ENCODE results near the gene PRSS56. TPM values are rescaled to one million over a fixed set of nuclear protein-coding genes. Genes with fewer than 3 reads are reported as not detected.

PRSS56 gene
- total and polyA plus RNA-seq, 5 donors, result 0.05 to 0.11 TPM; not detected in 3

DNA sequence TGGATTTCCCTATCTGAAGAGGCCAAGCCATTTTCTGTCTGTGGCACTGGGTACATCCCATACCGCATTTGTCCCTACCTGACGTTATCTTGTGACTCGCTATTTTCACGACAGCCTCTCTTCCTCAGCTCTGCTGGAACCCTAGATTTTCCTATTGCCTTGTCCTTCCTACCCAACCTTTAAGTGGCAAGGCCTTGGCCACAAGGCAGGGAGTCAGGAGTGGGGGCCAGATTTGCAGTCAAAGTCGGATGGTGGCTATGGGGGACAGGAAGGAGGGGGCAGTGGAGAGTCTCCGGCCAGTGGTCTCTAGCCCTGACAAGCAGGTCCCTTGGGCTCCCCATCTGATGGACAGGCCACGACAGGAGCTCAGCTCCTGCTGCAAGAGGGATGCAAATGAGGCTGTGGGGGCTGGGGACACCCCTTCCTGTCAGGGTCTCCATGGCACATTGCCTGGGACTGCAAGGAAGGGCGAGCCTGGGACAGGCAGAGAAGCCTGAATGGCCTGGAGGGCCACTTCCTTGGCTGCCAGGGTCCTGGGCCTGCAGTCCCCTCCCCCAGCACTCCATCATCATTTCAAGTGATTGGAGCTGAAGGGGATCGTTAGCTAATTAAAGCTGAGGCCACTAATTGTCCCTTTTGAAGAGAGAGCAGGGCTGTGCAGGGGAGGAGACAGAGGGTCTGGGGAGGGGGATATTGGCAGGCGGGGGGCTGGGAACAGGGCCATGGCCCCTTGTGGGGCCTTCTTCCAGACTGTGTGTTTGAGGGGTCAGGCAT lies 26.3 kb upstream of the PRSS56 start:
- H3K27me3 ChIP-seq (ENCODE audit: control insufficient read depth, insufficient read depth), result no peaks in the 10 kb centered on the region

DNA sequence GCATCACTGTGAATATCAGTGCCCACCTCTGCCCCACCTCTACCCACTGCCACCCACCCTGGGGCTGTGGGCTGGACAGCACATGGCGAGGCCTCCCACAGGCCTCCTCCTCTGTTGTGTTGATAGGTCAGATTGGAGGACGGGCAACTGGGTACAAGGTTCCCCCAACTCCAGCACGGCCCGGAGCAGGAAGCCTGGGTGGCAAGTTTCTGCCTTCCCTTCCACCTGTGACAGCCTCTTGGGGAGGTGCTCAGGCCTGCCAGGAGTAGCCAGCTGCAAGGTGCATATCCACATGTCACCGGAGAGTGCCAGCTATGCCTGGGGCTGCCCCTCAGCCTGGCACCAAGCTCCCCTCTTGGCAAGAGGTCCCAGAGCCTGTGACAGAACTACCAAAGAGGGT lies 25.6 kb upstream of the PRSS56 start:
- ATAC-seq, result no peak
- H3K27me3 ChIP-seq (ENCODE audit: control insufficient read depth, insufficient read depth), result no peaks in the 10 kb centered on the region
- DNase-seq, result peak in 1 of 3 donors; percentile 33
- WGBS, result 92% methylated on average over 5 of the region's 5 CpGs
- intact Hi-C loops (cut with DNase I), result no loop called here
- H3K4me3 ChIP-seq (ENCODE audit: low read length), result no peak overlapping the region
- H3K27ac ChIP-seq (ENCODE audit: low read length), result no peak overlapping the region
- no peaks in the 10 kb centered on the region for H3K4me1 ChIP-seq (ENCODE audit: control insufficient read depth, insufficient read depth, low read length)
- no peaks in the 10 kb centered on the region for H3K9me3 ChIP-seq (ENCODE audit: control insufficient read depth, low read length)

More for the DNA sequence above, 26.3 kb upstream of the PRSS56 start:
- H3K27ac ChIP-seq (ENCODE audit: low read length), result no peak overlapping the region
- no peaks in the 10 kb centered on the region for H3K4me1 ChIP-seq (ENCODE audit: control insufficient read depth, insufficient read depth, low read length)
- no peaks in the 10 kb centered on the region for H3K9me3 ChIP-seq (ENCODE audit: control insufficient read depth, low read length)
- DNase-seq (peak in 2 of 3 donors; percentile 2 to 36), ATAC-seq (no peak)
- 76% methylated on average over 10 of the region's 10 CpGs for WGBS
- H3K4me3 ChIP-seq (ENCODE audit: low read length), result no peak overlapping the region
- intact Hi-C loops (cut with DNase I), result no loop called here

DNA sequence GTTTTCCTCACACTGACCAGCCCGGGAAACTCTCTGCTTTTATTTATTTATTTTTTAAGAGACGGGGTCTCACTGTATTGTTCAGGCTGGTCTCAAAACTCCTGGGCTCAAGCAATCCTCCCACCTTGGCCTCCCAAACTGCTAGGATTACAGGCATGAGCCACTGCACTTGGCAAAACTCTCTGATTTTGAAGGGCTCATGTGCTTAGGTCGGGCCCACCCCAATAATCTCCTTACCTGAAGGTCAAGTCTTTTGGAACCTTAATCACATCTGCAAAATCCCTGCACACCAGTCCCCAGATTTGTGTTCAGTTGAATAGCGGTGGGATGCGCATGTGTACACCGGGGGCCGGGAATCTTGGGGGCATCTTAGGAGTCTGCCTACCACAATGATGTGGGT lies 24.9 kb upstream of the PRSS56 start:
- no peaks in the 10 kb centered on the region for H3K9me3 ChIP-seq (ENCODE audit: control insufficient read depth, low read length)
- ATAC-seq, result no peak
- intact Hi-C loops (cut with DNase I), result no loop called here
- no peak overlapping the region for H3K27ac ChIP-seq (ENCODE audit: low read length)
- 90% methylated on average over 7 of the region's 7 CpGs for WGBS
- peak in 1 of 3 donors; percentile 7 for DNase-seq
- H3K27me3 ChIP-seq (ENCODE audit: control insufficient read depth, insufficient read depth), result no peaks in the 10 kb centered on the region
- no peak overlapping the region for H3K4me3 ChIP-seq (ENCODE audit: low read length)
- no peaks in the 10 kb centered on the region for H3K4me1 ChIP-seq (ENCODE audit: control insufficient read depth, insufficient read depth, low read length)

DNA sequence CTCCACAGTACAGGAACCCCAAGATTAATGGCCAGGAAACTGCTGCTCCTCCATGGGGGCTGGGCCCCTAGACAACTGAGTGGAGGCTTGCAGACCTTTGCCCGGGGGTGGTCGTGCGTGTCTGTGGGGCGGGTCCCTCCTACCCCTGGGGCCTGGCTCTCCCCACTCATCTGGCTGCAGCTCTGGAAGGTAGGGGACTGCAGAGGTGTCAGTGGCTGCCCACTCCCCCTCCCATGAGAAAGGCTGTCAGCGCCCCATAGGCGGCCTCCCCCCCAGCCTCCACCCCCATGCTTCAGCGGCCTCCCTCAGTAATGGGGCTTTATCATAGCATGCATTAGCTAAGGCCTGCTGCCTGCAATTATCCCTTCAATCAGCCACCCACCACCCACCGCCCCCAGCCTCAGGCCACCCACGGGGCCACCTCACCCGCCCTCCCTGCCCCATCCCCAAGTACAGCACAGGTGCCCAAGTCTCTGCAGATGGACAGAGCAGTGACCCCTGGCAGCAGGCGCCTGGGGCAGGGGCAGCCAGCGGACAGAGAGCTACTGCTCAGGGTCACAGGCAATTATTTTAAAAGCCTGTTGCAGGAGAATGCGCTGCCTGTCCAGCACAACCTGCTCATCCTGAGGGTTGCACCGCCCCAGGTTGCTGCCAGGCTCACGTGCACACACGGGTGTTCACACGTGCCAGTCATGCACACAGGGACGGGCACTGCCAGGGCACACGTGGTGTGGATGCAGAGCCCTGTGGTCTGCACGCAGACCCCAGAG lies 23.5 kb upstream of the PRSS56 start:
- Histone ChIP-seq H3K27ac (ENCODE audit: low read length) (no peak overlapping the region), H3K4me1 (ENCODE audit: control insufficient read depth, insufficient read depth, low read length) (no peaks in the 10 kb centered on the region), H3K4me3 (ENCODE audit: low read length) (no peak overlapping the region), H3K9me3 (ENCODE audit: control insufficient read depth, low read length) (no peaks in the 10 kb centered on the region), H3K27me3 (ENCODE audit: control insufficient read depth, insufficient read depth) (no peaks in the 10 kb centered on the region)
- WGBS, result 78% methylated on average over 20 of the region's 20 CpGs
- intact Hi-C loops (cut with DNase I), result no loop called here
- ATAC-seq (no peak), DNase-seq (peak in 2 of 3 donors; percentile 22 to 43)

DNA sequence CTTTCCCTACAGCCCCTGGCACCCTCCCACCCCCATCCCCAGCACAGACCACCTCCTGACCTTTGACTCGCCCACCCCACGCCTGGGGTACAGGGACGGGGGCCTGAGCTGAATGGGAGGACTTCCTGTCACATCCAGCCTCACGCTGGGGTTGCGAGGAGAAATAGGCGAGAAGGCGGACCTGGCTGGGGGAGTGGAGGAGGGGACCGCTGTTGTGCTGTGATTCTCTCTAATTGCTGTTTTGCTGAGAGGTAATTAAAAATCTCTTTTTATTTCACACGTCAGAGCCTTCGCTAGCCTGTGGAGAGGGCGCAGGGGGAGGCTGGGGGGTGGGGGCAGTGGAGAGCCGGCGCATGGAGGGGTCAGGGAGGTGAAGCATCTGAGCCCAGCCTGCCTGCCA lies 22.8 kb upstream of the PRSS56 start:
- H3K27me3 ChIP-seq (ENCODE audit: control insufficient read depth, insufficient read depth), result no peaks in the 10 kb centered on the region
- ATAC-seq (no peak), DNase-seq (peak in 2 of 3 donors; percentile 16 to 34)
- no peaks in the 10 kb centered on the region for H3K9me3 ChIP-seq (ENCODE audit: control insufficient read depth, low read length)
- intact Hi-C loops (cut with DNase I), result no loop called here
- 72% methylated on average over 13 of the region's 13 CpGs for WGBS
- no peak overlapping the region for H3K27ac ChIP-seq (ENCODE audit: low read length)
- H3K4me1 ChIP-seq (ENCODE audit: control insufficient read depth, insufficient read depth, low read length), result no peaks in the 10 kb centered on the region
- H3K4me3 ChIP-seq (ENCODE audit: low read length), result no peak overlapping the region

DNA sequence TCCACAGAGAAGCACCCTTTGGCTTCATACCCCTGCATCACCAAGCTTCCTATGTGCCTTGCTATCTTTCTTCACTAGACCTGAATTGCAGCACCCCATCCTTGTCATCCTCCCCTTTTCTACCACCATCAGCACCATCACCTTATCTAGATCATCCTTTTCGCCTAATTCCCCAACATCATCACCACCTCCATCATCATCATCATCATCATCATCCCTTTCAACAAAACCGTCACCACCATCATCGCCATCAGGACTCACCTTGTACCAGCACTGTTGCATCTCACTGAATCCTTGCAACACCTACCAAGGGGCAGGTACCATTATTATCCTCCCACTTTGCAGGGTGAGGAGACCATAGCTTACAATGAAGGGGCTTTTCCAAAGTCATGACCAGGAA lies 21.7 kb upstream of the PRSS56 start:
- 94% methylated on average over 3 of the region's 3 CpGs for WGBS
- no peak overlapping the region for H3K27ac ChIP-seq (ENCODE audit: low read length)
- no peak for ATAC-seq
- H3K4me1 ChIP-seq (ENCODE audit: control insufficient read depth, insufficient read depth, low read length), result no peaks in the 10 kb centered on the region
- no peaks in the 10 kb centered on the region for H3K27me3 ChIP-seq (ENCODE audit: control insufficient read depth, insufficient read depth)
- no peak for DNase-seq
- intact Hi-C loops (cut with DNase I), result no loop called here
- H3K9me3 ChIP-seq (ENCODE audit: control insufficient read depth, low read length), result no peaks in the 10 kb centered on the region
- H3K4me3 ChIP-seq (ENCODE audit: low read length), result no peak overlapping the region

DNA sequence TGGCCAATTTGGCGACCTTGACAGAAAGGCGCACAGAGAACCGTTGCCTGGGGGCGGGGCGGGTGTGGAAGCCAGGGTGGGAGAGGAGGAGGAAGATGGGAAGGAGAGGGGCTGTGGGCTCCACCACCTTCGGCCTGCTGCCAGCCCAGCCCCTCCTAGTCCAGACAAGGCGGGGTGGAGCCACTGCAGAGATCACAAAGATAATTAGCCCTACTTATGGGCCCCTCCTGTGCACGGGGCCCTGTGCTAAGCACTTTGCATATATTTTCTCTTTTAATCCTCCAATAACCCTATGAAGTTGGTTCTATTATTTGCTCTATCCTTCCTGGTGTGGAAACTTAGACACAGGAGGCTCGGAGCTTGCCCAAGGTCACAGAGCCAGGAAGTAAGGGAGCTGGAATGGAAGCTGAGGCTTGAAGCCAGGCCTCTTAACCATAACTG lies 18.8 kb upstream of the PRSS56 start:
- H3K27me3 ChIP-seq (ENCODE audit: control insufficient read depth, insufficient read depth), result no peaks in the 10 kb centered on the region
- 79% methylated on average over 9 of the region's 9 CpGs for WGBS
- no peak overlapping the region for H3K27ac ChIP-seq (ENCODE audit: low read length)

DNA sequence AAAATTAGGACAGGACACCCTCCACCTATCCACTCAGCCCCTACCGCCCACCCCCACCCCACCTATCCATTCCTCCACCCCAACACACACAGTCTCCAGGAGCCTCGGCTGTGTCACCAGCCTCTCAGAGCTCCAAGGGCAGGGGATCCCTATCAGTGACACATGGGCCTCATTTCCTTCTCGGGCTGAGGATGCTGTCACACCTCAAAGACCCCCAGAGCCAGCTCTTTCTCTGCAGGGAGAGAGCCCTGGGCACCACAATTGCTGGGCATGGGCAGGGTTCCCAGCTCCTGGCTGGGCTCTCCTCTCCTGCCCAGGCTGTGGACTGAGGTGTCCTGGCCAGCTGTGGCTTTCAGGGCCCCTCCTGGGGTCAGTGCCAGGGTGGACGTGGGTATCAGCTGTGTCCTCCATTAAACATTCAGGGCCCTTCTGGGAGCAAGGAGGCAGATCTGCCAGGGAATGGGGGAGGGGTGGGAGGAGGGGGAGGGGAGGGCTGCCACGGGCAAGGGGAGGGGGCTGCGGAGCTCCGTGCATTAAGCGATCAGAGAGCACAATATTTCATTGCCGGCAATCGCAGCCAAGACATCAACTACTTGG lies 18.3 kb upstream of the PRSS56 start:
- Histone ChIP-seq H3K27ac (ENCODE audit: low read length) (no peak overlapping the region), H3K27me3 (ENCODE audit: control insufficient read depth, insufficient read depth) (no peaks in the 10 kb centered on the region), H3K9me3 (ENCODE audit: control insufficient read depth, low read length) (no peaks in the 10 kb centered on the region), H3K4me1 (ENCODE audit: control insufficient read depth, insufficient read depth, low read length) (no peaks in the 10 kb centered on the region), H3K4me3 (ENCODE audit: low read length) (no peak overlapping the region)
- WGBS, result 53% methylated on average over 10 of the region's 10 CpGs
- intact Hi-C loops (cut with DNase I), result no loop called here
- no peak for ATAC-seq
- DNase-seq, result peak in 1 of 3 donors; percentile 35

More for the DNA sequence above, 18.8 kb upstream of the PRSS56 start:
- Histone ChIP-seq H3K9me3 (ENCODE audit: control insufficient read depth, low read length) (no peaks in the 10 kb centered on the region), H3K4me3 (ENCODE audit: low read length) (no peak overlapping the region), H3K4me1 (ENCODE audit: control insufficient read depth, insufficient read depth, low read length) (no peaks in the 10 kb centered on the region)
- ATAC-seq (no peak), DNase-seq (peak in 1 of 3 donors; percentile 48)
- intact Hi-C loops (cut with DNase I), result no loop called here

DNA sequence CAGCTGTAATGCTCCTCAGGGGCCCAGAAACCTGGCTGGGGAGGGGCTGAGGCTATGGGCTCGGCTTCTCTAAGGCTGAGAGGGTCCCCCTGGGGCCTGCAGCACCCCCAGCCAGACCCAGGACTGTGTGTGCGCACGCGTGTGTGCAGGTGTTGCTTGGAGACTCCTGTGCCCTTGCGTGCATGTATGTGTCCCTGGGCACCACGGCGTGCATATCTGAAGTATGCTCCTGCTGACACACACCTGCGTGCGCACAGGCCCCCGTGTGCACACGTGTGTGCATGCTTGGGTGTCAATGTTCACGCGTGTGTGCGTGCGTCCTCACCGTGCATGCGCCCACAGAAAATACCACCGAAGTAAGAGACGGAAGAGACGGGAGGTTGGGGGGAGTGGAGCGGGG lies 17.7 kb upstream of the PRSS56 start:
- ATAC-seq (peak; percentile 3 to 8), DNase-seq (peak in 1 of 3 donors; percentile 47)
- H3K9me3 ChIP-seq (ENCODE audit: control insufficient read depth, low read length), result no peaks in the 10 kb centered on the region
- intact Hi-C loops (cut with DNase I), result no loop called here
- no peak overlapping the region for H3K27ac ChIP-seq (ENCODE audit: low read length)
- H3K27me3 ChIP-seq (ENCODE audit: control insufficient read depth, insufficient read depth), result no peaks in the 10 kb centered on the region
- WGBS, result 28% methylated on average over 21 of the region's 21 CpGs
- no peaks in the 10 kb centered on the region for H3K4me1 ChIP-seq (ENCODE audit: control insufficient read depth, insufficient read depth, low read length)
- peak overlapping the region; percentile 51 for H3K4me3 ChIP-seq (ENCODE audit: low read length)

DNA sequence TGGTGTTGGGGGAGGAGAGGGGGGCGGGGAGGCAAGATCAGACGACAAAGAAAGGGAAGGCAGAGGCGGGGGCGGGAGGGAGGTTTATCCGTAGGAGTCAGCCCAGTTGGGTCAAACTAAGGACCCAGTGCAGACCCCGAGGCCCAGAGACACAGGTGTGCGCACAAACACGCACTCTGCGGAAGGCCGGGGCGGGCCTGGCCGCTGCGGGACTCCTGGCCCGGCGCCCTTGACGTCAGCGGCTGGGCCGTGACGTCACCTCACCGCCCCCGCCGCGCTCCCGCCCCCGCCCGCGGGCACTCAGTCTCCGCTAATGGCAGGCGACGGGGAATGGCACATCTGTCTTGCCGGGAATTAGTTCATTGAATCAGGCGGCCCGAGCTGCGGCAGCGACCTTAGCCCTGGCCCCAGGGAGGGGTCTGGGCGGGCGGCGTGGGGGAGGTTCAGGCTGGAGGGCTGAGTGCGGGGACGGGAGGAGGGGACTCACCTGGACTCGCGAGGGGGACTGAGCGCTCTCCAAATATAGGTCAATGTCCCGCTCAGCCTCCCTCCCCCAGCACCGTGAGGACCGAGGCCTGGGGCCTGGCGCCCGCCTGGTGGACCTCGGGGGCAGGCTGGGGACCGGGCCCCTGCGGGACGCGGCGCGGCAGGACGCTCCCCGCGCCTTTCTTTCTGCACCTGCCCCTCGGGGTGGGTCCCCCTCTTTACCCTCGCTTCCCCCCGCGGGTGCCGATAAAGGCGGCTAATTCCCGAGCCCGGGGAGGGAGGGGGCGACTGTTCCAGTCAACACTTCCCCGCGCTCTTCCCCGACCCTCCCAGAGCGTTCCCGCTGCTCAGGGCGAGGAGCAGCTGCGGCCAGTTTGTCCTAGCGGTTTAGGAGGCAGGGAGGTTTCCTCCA lies 17.0 kb upstream of the PRSS56 start:
- Histone ChIP-seq H3K27me3 (ENCODE audit: control insufficient read depth, insufficient read depth) (no peaks in the 10 kb centered on the region), H3K9me3 (ENCODE audit: control insufficient read depth, low read length) (no peaks in the 10 kb centered on the region), H3K27ac (ENCODE audit: low read length) (no peak overlapping the region), H3K4me3 (ENCODE audit: low read length) (peak overlapping the region; percentile 51), H3K4me1 (ENCODE audit: control insufficient read depth, insufficient read depth, low read length) (no peaks in the 10 kb centered on the region)
- 1% methylated on average over 74 of the region's 75 CpGs for WGBS
- ATAC-seq, result peak; percentile 72 to 75
- peak; percentile 60 to 79 (median 79) for DNase-seq
- intact Hi-C loops (cut with DNase I), result no loop called here
